B cell (primary cell): ENCODE data around the gene LRRC8B.

Source experiments
- EZH2 ChIP-seq: IDR thresholded peaks from 2 replicates; pipeline ENCODE4 v1.6.1; 2012; ENCODE audit warnings: borderline replicate concordance, low read depth, mild to moderate bottlenecking, moderate library complexity, low read length; ENCODE audit not compliant: insufficient read depth, poor library complexity, severe bottlenecking
- TF ChIP-seq, protein P1 (sequence below): fragments of 200-600 bp; IDR thresholded peaks from one replicate; pipeline ENCODE4 v1.8.0; 2022; ENCODE audit warnings: antibody characterized with exemption, mild to moderate bottlenecking

DNA sequence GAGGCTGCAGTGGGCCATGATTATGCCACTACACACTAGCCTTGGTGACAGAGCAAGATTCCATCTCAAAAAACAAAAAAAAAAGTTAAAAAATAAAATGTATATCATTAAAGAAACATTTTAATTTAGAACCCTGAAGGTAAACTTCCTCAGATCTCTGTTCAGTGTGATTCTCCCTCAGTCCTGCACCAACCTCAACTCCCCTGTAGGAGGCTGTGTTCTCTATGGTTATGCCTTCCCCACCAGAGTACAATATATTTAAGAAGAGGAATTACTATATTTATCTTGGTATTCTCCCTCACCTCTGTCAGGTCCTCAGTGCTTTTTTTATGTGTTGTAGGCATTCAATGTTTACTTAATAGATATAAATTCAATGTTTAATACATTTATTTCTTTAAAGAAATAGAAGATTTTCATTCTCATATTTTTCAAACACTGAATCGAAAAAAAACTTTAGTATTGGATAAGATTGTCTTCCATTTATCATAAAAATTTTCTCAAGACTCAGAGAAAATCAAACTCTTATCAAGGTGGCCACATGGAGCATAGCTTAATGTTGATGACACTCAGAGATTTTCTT, 4.8 kb upstream of the LRRC8B start:
- no peak for TF ChIP-seq EZH2
- TF ChIP-seq, protein P1, sequence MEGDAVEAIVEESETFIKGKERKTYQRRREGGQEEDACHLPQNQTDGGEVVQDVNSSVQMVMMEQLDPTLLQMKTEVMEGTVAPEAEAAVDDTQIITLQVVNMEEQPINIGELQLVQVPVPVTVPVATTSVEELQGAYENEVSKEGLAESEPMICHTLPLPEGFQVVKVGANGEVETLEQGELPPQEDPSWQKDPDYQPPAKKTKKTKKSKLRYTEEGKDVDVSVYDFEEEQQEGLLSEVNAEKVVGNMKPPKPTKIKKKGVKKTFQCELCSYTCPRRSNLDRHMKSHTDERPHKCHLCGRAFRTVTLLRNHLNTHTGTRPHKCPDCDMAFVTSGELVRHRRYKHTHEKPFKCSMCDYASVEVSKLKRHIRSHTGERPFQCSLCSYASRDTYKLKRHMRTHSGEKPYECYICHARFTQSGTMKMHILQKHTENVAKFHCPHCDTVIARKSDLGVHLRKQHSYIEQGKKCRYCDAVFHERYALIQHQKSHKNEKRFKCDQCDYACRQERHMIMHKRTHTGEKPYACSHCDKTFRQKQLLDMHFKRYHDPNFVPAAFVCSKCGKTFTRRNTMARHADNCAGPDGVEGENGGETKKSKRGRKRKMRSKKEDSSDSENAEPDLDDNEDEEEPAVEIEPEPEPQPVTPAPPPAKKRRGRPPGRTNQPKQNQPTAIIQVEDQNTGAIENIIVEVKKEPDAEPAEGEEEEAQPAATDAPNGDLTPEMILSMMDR, result peak; percentile 87
